Nephron (organoid): ENCODE results near the gene CXCL1.

Source experiments
- H3K27ac Mint-ChIP-seq, 3 experiments: 2 replicates each; pipeline ENCODE4 v1.8.0; 2020; ENCODE audit warnings: mixed read lengths in 3 of 3, mild to moderate bottlenecking in 2 of 3, moderate library complexity in 1 of 3
- H3K27me3 Mint-ChIP-seq: 2 replicates; pipeline ENCODE4 v1.8.0; 2021; ENCODE audit warnings: low read depth, mild to moderate bottlenecking, moderate library complexity, mixed read lengths
- H3K36me3 Mint-ChIP-seq: 2 replicates; pipeline ENCODE4 v1.8.0; 2020; ENCODE audit warnings: low read depth, mixed read lengths
- H3K4me1 Mint-ChIP-seq: 2 replicates; pipeline ENCODE4 v1.8.0; 2020; ENCODE audit warnings: mixed read lengths
- H3K4me3 Mint-ChIP-seq, 3 experiments: 2 replicates each; pipeline ENCODE4 v1.8.0; 2020; ENCODE audit warnings: mild to moderate bottlenecking in 3 of 3, mixed read lengths in 3 of 3, moderate library complexity in 2 of 3
- H3K9me3 Mint-ChIP-seq: 2 replicates; pipeline ENCODE4 v1.8.0; 2020; ENCODE audit warnings: mixed read lengths
- TF ChIP-seq, protein P1 (sequence below), 3 experiments: fragments of 200-600 bp; sonication (generic); IDR thresholded peaks; one replicate each; pipeline ENCODE4 v1.5.0; 2021; ENCODE audit warnings: antibody characterized with exemption in 3 of 3; ENCODE audit not compliant: unreplicated experiment in 3 of 3

The CXCL1 gene

DNA sequence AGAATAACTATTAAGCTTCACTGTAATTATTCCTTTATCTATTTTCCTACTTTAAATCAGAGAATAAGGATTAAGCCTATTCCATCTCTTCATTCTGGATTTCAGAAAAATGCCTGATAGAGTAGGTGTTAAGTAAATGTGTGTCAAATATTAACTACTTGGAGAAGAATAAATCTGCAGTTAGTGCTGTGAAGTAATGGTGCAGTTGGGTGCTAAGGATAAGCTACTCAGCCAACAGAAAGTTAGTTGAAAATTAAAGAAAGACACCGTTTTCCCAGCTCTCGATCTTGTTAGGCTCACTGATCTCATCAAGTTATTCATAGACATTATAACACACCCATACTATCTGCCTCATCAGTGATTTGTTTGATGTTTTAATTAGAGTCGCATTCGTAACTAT, 9.0 kb upstream of the CXCL1 start:
- peaks cover 4% of the 10 kb centered on the region for H3K4me1 Mint-ChIP-seq
- H3K4me3 Mint-ChIP-seq, result no peak overlapping the region
- no peaks in the 10 kb centered on the region for H3K36me3 Mint-ChIP-seq
- H3K27ac Mint-ChIP-seq, result peak overlapping the region in 2 of 3 experiments; percentile 21 to 60
- TF ChIP-seq, protein P1, sequence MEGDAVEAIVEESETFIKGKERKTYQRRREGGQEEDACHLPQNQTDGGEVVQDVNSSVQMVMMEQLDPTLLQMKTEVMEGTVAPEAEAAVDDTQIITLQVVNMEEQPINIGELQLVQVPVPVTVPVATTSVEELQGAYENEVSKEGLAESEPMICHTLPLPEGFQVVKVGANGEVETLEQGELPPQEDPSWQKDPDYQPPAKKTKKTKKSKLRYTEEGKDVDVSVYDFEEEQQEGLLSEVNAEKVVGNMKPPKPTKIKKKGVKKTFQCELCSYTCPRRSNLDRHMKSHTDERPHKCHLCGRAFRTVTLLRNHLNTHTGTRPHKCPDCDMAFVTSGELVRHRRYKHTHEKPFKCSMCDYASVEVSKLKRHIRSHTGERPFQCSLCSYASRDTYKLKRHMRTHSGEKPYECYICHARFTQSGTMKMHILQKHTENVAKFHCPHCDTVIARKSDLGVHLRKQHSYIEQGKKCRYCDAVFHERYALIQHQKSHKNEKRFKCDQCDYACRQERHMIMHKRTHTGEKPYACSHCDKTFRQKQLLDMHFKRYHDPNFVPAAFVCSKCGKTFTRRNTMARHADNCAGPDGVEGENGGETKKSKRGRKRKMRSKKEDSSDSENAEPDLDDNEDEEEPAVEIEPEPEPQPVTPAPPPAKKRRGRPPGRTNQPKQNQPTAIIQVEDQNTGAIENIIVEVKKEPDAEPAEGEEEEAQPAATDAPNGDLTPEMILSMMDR (IDR thresholded peaks at IDR 0.05; ENCODE audit: unreplicated experiment in 3 of 3), result no peak
- no peaks in the 10 kb centered on the region for H3K9me3 Mint-ChIP-seq
- H3K27me3 Mint-ChIP-seq, result peaks cover 26% of the 10 kb centered on the region

DNA sequence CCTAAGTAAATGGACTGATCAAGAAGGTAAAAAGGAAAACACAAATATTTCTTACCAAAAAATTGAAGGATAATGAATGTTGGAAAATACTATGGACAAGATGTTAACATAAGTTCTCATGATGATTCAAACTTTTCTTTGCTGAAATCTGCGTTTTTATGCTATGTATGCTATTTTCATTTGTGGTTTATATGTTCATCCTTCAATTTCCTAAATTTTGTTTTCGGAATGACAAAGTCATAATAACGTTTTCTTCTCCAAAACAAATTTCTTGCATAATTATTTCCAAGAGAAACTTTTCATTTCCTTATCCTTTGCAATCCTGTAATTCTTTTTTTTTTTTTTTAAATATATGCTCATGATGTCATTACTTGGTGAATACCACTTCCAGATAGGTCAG, 8.3 kb upstream of the CXCL1 start:
- no peak overlapping the region for H3K27ac Mint-ChIP-seq
- H3K4me3 Mint-ChIP-seq, result no peak overlapping the region
- TF ChIP-seq, protein P1 (IDR thresholded peaks at IDR 0.05; ENCODE audit: unreplicated experiment in 3 of 3), result no peak
- peaks cover 31% of the 10 kb centered on the region for H3K27me3 Mint-ChIP-seq
- H3K36me3 Mint-ChIP-seq, result no peaks in the 10 kb centered on the region
- no peaks in the 10 kb centered on the region for H3K4me1 Mint-ChIP-seq
- H3K9me3 Mint-ChIP-seq, result no peaks in the 10 kb centered on the region

DNA sequence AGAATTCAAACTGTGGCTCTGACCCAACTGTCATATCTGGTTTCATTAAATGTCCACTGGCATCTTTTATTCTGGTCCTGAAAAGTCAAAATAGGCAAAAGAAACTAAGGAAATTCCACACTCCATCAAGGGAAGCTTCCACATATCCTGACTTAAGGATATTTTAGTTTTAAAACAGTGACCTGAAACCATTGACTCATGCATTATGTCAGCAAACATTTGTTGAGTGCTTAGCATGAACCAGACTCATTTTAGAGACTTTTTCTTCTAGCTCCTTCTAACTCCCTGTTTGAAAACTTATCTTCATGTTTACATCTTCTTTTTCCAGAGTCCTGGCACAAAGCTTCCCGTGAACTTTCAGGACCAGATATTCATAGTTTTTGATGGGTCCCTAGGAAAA, 6.9 kb upstream of the CXCL1 start:
- Mint-ChIP-seq H3K27ac (no peak overlapping the region), H3K27me3 (peaks cover 45% of the 10 kb centered on the region), H3K4me1 (no peaks in the 10 kb centered on the region), H3K4me3 (no peak overlapping the region), H3K9me3 (no peaks in the 10 kb centered on the region), H3K36me3 (no peaks in the 10 kb centered on the region)
- TF ChIP-seq, protein P1 (IDR thresholded peaks at IDR 0.05; ENCODE audit: unreplicated experiment in 3 of 3), result no peak

DNA sequence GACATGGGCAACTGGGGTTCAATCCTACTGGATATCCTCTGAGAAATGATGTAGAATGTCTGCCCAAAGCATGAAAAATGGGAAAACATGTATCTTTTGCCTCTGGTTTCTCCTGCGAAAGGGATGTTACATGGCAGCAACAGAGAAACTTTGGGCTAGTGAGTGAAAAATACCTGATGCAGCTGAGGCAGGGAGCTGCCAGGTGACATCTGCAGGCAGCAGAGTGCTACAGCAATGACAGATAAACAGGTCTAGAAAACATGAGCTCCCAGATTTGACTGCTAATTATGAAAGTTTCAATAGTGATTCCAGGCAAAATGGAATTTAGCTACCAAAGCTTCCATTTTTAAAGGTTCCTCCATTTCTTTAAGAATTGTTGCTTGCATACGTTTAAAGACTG, 4.8 kb upstream of the CXCL1 start:
- Mint-ChIP-seq H3K9me3 (no peaks in the 10 kb centered on the region), H3K4me3 (no peak overlapping the region), H3K27me3 (peaks cover 64% of the 10 kb centered on the region), H3K27ac (no peak overlapping the region), H3K36me3 (no peaks in the 10 kb centered on the region), H3K4me1 (peaks cover 3% of the 10 kb centered on the region)
- TF ChIP-seq, protein P1 (IDR thresholded peaks at IDR 0.05; ENCODE audit: unreplicated experiment in 3 of 3), result peak; percentile 32 to 52 (median 42)

DNA sequence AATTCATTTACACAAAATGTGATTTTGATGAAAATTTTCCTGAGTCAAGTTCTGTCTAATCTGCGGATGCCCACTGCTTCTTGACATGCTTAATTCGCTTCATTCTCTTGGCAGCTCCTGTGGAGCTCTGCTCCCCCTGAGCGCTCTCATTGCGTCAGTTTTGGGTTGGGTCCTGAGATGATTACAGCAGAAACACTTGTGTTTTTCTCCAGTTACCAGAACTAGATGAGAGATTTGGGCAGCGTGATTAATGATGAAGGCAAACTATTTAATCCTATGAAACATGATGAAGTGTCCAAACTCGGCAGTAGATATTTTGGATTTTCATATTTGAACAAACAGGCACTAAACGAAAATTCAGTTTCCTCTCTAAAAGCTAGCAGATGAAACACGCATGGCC, 4.2 kb upstream of the CXCL1 start:
- Mint-ChIP-seq H3K27ac (no peak overlapping the region), H3K9me3 (no peaks in the 10 kb centered on the region), H3K36me3 (no peaks in the 10 kb centered on the region), H3K27me3 (peaks cover 70% of the 10 kb centered on the region), H3K4me1 (peaks cover 3% of the 10 kb centered on the region), H3K4me3 (no peak overlapping the region)
- TF ChIP-seq, protein P1 (IDR thresholded peaks at IDR 0.05; ENCODE audit: unreplicated experiment in 3 of 3), result no peak

DNA sequence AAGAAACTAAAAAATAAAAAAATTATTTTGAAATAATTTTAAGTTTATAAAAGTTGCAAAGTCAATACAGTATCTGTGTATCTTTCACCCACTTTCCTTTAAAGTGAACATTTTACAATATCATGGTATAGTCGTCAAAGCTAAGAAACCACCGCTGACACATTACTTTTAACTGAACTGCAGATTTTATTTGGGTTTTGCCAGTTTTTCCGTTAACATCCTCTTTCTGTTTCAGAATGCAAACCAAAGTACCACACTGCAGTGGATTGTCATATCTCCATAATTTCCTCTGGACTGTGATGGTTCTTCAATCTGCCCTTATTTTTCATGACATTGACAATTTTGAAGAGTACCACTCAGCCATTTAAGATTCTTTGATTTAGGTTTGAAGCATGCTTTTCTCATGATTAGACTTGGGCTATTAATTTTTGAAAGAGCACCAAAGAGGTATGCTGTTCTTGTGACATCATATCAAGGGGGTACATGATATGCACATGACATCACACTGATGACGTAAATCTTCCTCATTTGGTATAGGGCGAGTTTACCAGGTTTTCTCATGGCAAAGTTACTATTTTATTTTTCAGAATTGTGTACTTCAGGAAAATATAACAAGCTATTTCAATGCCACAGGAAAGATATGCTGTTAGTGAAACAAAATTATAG, 3.6 kb upstream of the CXCL1 start:
- H3K27ac Mint-ChIP-seq, result no peak overlapping the region
- peaks cover 3% of the 10 kb centered on the region for H3K4me1 Mint-ChIP-seq
- no peaks in the 10 kb centered on the region for H3K9me3 Mint-ChIP-seq
- TF ChIP-seq, protein P1 (IDR thresholded peaks at IDR 0.05; ENCODE audit: unreplicated experiment in 3 of 3), result no peak
- no peak overlapping the region for H3K4me3 Mint-ChIP-seq
- H3K36me3 Mint-ChIP-seq, result no peaks in the 10 kb centered on the region
- H3K27me3 Mint-ChIP-seq, result peaks cover 76% of the 10 kb centered on the region
